HCT116 (cell line): Measurements from ENCODE around the gene DOLPP1. TPM values are rescaled to one million over a fixed set of nuclear protein-coding genes. Genes with fewer than 3 reads are reported as not detected.

ENCODE experiments used
- ATAC-seq: fragments of 200-7000 bp; cut with Tn5 transposase; 2 replicates; pipeline ENCODE4 v1.9.1; 2020; ENCODE audit warnings: mild to moderate bottlenecking, moderate library complexity
- BruUV-seq: library from RNA; stranded (reverse); fragments of 400-500 nt; replicated peaks from 2 replicates; lab custom pipeline; 2021; lab: Mats Ljungman, UMichigan
- CTCF ChIA-PET: fragments of 300-600 bp; sonication (Branson Sonifier 250); formaldehyde crosslinking; loops from one replicate; lab custom pipeline; 2021; ENCODE audit warnings: antibody characterized with exemption; lab: Charles Lee
- POLR2A ChIA-PET: fragments of 300-600, 350-600 bp; sonication (Branson Sonifier 250); formaldehyde crosslinking; loops from one replicate; lab custom pipeline; 2021; ENCODE audit warnings: antibody characterized with exemption; lab: Charles Lee
- RAD21 ChIA-PET, 2 experiments: fragments of 300-600 bp; sonication (Branson Sonifier 250); formaldehyde crosslinking; loops; one replicate each; lab custom pipeline; 2023; ENCODE audit warnings: low total read pairs in 2 of 2; ENCODE audit not compliant: uncharacterized antibody in 2 of 2, unreplicated experiment in 2 of 2, low non-redundant PET in 1 of 2; lab: Charles Lee
- DNase-seq: peaks from one replicate; pipeline ENCODE4 v3.0.0-alpha.2; 2010; ENCODE audit warnings: low read depth, low spot score
- H2AFZ ChIP-seq: fragments of 200-600 bp; shearing (Covaris generic), sonication (generic); 2 replicates; pipeline ENCODE4 v1.6.1; 2017; ENCODE audit warnings: low read depth, mixed run types, mixed read lengths, antibody characterized with exemption, low read length; ENCODE audit not compliant: poor library complexity, severe bottlenecking
- H3K27ac ChIP-seq: 2 replicates; pipeline ENCODE4 v1.5.1; 2012; ENCODE audit warnings: low read depth, low read length
- H3K27me3 ChIP-seq: fragments of 200-600 bp; sonication (generic); 2 replicates; pipeline ENCODE4 v1.6.1; 2016; ENCODE audit warnings: mixed run types, low read length, mixed read lengths; ENCODE audit not compliant: insufficient read depth
- H3K36me3 ChIP-seq, 2 experiments: fragments of 200-500 bp in 1 of 2; fragments of 200-600 bp in 1 of 2; sonication (Bioruptor generic) in 1 of 2; sonication (generic) in 1 of 2; 2 replicates each; pipeline versions ENCODE4 v1.5.1 to v1.6.1; 2014 to 2016; ENCODE audit warnings: low read length in 2 of 2, inconsistent platforms in 1 of 2, mixed read lengths in 1 of 2, mixed run types in 1 of 2; ENCODE audit not compliant: insufficient read depth in 2 of 2, control insufficient read depth in 1 of 2
- H3K4me1 ChIP-seq, 2 experiments: fragments of 200-600 bp in 1 of 2; sonication (generic) in 1 of 2; 2 replicates each; pipeline versions ENCODE4 v1.5.1 to v1.6.1; 2012 to 2017; ENCODE audit warnings: low read length in 2 of 2, inconsistent platforms in 1 of 2, mild to moderate bottlenecking in 1 of 2, mixed read lengths in 1 of 2, mixed run types in 1 of 2, moderate library complexity in 1 of 2; ENCODE audit not compliant: insufficient read depth in 2 of 2, control insufficient read depth in 1 of 2
- H3K4me2 ChIP-seq: fragments of 200-600 bp; sonication (generic); 2 replicates; pipeline ENCODE4 v1.6.1; 2017; ENCODE audit warnings: mixed run types, low read length, mixed read lengths
- H3K4me3 ChIP-seq, 2 experiments: fragments of 200-600 bp in 1 of 2; sonication (generic) in 1 of 2; replicated peaks in 1 of 2; 2 replicates each; pipeline ENCODE4 v1.5.1; 2011 to 2016; ENCODE audit warnings: low read length in 2 of 2, control low read depth in 1 of 2, low read depth in 1 of 2, mild to moderate bottlenecking in 1 of 2, mixed read lengths in 1 of 2, mixed run types in 1 of 2
- H3K79me2 ChIP-seq: fragments of 200-600 bp; sonication (generic); 2 replicates; pipeline ENCODE4 v1.6.1; 2017; ENCODE audit warnings: mild to moderate bottlenecking, mixed run types, low read length, moderate library complexity, mixed read lengths; ENCODE audit not compliant: insufficient read depth
- H3K9ac ChIP-seq: fragments of 200-600 bp; sonication (generic); 2 replicates; pipeline ENCODE4 v1.6.1; 2016; ENCODE audit warnings: low read length, mixed read lengths
- H3K9me2 ChIP-seq: fragments of 200-600 bp; sonication (generic), shearing (Covaris generic); 2 replicates; pipeline ENCODE4 v1.6.1; 2017; ENCODE audit warnings: mixed run types, mild to moderate bottlenecking, moderate library complexity; ENCODE audit not compliant: insufficient read depth
- H3K9me3 ChIP-seq, 2 experiments: fragments of 200-500 bp in 1 of 2; fragments of 200-600 bp in 1 of 2; sonication (Bioruptor generic) in 1 of 2; sonication (generic) in 1 of 2; 2 replicates each; pipeline ENCODE4 v1.6.1; 2014 to 2017; ENCODE audit warnings: low read length in 2 of 2, mixed read lengths in 2 of 2, inconsistent platforms in 1 of 2, low read depth in 1 of 2, mild to moderate bottlenecking in 1 of 2, mixed run types in 1 of 2, moderate library complexity in 1 of 2; ENCODE audit not compliant: control insufficient read depth in 1 of 2, insufficient read depth in 1 of 2
- H4K20me1 ChIP-seq: fragments of 200-600 bp; sonication (generic), shearing (Covaris generic); 2 replicates; pipeline ENCODE4 v1.6.1; 2017; ENCODE audit warnings: mixed run types, mild to moderate bottlenecking, moderate library complexity; ENCODE audit not compliant: insufficient read depth
- CBX3 ChIP-seq: IDR thresholded peaks from 2 replicates; pipeline ENCODE4 v1.6.1; 2012; ENCODE audit warnings: low read depth
- CEBPB ChIP-seq: IDR thresholded peaks from 2 replicates; pipeline ENCODE4 v1.6.1; 2012; ENCODE audit warnings: low read depth
- EGR1 ChIP-seq: IDR thresholded peaks from 2 replicates; pipeline ENCODE4 v1.6.1; 2012; ENCODE audit warnings: low read depth
- ELF1 ChIP-seq: IDR thresholded peaks from 2 replicates; pipeline ENCODE4 v1.6.1; 2012; ENCODE audit warnings: low read depth, borderline replicate concordance
- EZH2phosphoT487 ChIP-seq: fragments of 200-600 bp; IDR thresholded peaks from 2 replicates; pipeline ENCODE4 v1.6.1; 2018; ENCODE audit warnings: antibody characterized with exemption, borderline replicate concordance
- FOSL1 ChIP-seq: IDR thresholded peaks from 2 replicates; pipeline ENCODE4 v1.6.1; 2012; ENCODE audit warnings: low read depth
- JUND ChIP-seq: IDR thresholded peaks from 2 replicates; pipeline ENCODE4 v1.6.1; 2012
- POLR2A ChIP-seq: IDR thresholded peaks from 2 replicates; pipeline ENCODE4 v1.7.0; 2011; ENCODE audit warnings: borderline replicate concordance; ENCODE audit not compliant: insufficient read depth, insufficient read length; ENCODE audit errors: extremely low read depth
- SIN3A ChIP-seq: IDR thresholded peaks from 2 replicates; pipeline ENCODE4 v1.6.1; 2012; ENCODE audit warnings: low read depth
- SP1 ChIP-seq: IDR thresholded peaks from 2 replicates; pipeline ENCODE4 v1.6.1; 2012; ENCODE audit warnings: low read depth
- SRF ChIP-seq: IDR thresholded peaks from 2 replicates; pipeline ENCODE4 v1.6.1; 2012; ENCODE audit warnings: low read depth
- ZFX ChIP-seq: fragments of 450-650 bp; IDR thresholded peaks from 2 replicates; pipeline ENCODE4 v1.6.1; 2017
- ZNF274 ChIP-seq: fragments of 200-500 bp; sonication (Bioruptor generic); IDR thresholded peaks from 2 replicates; pipeline ENCODE4 v1.6.1; 2014; ENCODE audit warnings: mild to moderate bottlenecking, low read depth, low read length, inconsistent platforms
- intact Hi-C: fragments of 100-400 bp; cut with micrococcal nuclease; formaldehyde crosslinking; loops from 2 replicates; pipeline ENCODE4 v1.10.0; 2022
- total RNA-seq: library from RNA; stranded (reverse); gene quantifications from one replicate; pipeline ENCODE4 v1.2.1, GENCODE V29; 2021; ENCODE audit not compliant: unreplicated experiment
- TF ChIP-seq, protein P1 (sequence below), 3 experiments: fragments of 200-600 bp in 1 of 3; sonication (generic) in 1 of 3; IDR thresholded peaks in 2 of 3; conservative IDR thresholded peaks in 1 of 3; 2 replicates each; pipeline ENCODE4 v1.5.1; 2012 to 2017; ENCODE audit warnings: low read depth in 2 of 3, low read length in 2 of 3, antibody characterized with exemption in 1 of 3, borderline replicate concordance in 1 of 3, control low read depth in 1 of 3, mild to moderate bottlenecking in 1 of 3, mixed read lengths in 1 of 3, mixed run types in 1 of 3, moderate library complexity in 1 of 3; ENCODE audit not compliant: insufficient read depth in 1 of 3
- TF ChIP-seq, protein P2 (sequence below): IDR thresholded peaks from 2 replicates; pipeline ENCODE4 v1.6.1; 2012

The DOLPP1 gene
- total RNA-seq, 1 experiment from 2014 or later: 17.4 TPM

DNA sequence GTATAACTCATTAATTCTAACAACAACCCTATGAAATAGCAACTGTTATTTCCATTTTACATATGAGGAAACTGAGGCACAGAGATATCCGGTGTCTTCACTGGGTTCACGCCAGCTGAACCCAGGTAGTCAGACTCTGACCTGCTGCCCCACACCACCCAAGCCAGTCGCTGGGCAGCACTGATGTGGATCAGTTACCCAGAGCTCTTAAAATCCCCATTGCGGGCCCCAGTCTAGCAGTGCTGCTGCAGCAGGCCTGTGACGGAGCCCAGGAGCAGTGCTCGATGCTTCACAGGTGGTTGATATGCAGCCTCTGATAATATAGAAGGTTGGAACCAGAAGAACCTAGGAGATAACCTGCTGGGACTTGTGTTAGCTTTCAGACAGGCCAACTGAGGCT lies 54.6 kb downstream of the DOLPP1 start:
- no peak for DNase-seq
- Histone ChIP-seq H3K79me2 (0 out of 2 replicates have a peak, but pooled peaks cover 4% of the 10 kb centered on the region), H4K20me1 (no peaks in the 10 kb centered on the region), H3K27me3 (no peaks in the 10 kb centered on the region), H2AFZ (no peak overlapping the region), H3K9ac (no peak overlapping the region), H3K4me2 (no peak overlapping the region), H3K9me2 (no peaks in the 10 kb centered on the region)
- ATAC-seq: no peak
- POLR2A ChIA-PET: interaction anchor here (1.2 kb wide), 1 partner anchor 43 kb away, joined by 3 read pairs; the partner anchor contains the start of gene IER5L
- no TSS peak for BruUV-seq
- TF ChIP-seq CBX3 (no peak), EGR1 (no peak), SIN3A (no peak), FOSL1 (no peak)
- TF ChIP-seq, protein P1, sequence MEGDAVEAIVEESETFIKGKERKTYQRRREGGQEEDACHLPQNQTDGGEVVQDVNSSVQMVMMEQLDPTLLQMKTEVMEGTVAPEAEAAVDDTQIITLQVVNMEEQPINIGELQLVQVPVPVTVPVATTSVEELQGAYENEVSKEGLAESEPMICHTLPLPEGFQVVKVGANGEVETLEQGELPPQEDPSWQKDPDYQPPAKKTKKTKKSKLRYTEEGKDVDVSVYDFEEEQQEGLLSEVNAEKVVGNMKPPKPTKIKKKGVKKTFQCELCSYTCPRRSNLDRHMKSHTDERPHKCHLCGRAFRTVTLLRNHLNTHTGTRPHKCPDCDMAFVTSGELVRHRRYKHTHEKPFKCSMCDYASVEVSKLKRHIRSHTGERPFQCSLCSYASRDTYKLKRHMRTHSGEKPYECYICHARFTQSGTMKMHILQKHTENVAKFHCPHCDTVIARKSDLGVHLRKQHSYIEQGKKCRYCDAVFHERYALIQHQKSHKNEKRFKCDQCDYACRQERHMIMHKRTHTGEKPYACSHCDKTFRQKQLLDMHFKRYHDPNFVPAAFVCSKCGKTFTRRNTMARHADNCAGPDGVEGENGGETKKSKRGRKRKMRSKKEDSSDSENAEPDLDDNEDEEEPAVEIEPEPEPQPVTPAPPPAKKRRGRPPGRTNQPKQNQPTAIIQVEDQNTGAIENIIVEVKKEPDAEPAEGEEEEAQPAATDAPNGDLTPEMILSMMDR (IDR thresholded peaks at IDR 0.05 in 2 of 3, conservative IDR thresholded peaks at IDR 0.05 in 1 of 3; ENCODE audit: borderline replicate concordance in 1 of 3, insufficient read depth in 1 of 3, low read depth in 2 of 3, low read length in 2 of 3): no peak
- TF ChIP-seq, all 23 proteins: peak for 0
- Histone ChIP-seq H3K4me3 (no peak overlapping the region), H3K27ac (no peak overlapping the region), H3K36me3 (peaks cover 4 to 13% of the 10 kb centered on the region in 2 experiments; a peak in 2 of 4 replicates), H3K4me1 (peaks cover 20 to 50% of the 10 kb centered on the region in 2 experiments), H3K9me3 (no peaks in the 10 kb centered on the region)
- ChIA-PET RAD21 (interaction anchor here in 1 of 2 experiments (0.6 kb wide), 1 partner anchor 450 kb away, joined by 4 read pairs; no protein-coding TSS in a partner anchor), CTCF (interaction anchor here (6.0 kb wide), 1 partner anchor 489 kb away, joined by 77 read pairs; the partner anchor contains the start of gene NTMT1)
- intact Hi-C loops: loop anchor here (5.0 kb wide), 1 partner anchor 432 kb away; no protein-coding TSS in a partner anchor

DNA sequence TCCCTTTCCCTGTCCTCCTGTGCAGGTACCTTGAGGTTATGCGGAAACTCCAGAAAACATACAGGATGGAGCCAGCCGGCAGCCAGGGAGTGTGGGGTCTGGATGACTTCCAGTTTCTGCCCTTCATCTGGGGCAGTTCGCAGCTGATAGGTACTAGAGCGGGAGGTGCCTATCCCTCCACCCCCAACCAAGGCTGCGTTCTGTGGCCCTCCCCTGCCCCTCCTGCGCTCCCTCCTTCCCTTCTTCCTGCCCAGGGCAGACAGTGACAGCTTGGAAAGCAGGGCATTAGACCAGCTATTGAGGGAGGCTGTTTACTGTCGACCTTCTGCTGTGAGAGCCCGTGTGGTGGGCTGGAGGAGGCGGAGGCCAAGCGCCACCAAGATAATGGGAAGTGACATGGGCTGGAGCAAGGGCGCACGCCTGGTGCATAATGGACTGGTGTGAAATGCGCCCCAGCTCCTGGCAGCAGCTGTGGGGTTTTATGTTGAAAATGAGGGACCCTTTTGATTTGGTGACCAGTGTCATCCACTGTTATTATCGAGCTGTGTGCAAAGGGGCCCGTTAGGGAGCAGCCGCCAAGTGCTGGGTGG lies 55.6 kb downstream of the DOLPP1 start:
- Histone ChIP-seq H3K27ac (no peak overlapping the region), H2AFZ (no peak overlapping the region), H3K36me3 (peaks cover 4 to 8% of the 10 kb centered on the region in 2 experiments; a peak in 2 of 4 replicates), H3K79me2 (peaks cover 12% of the 10 kb centered on the region), H3K4me2 (no peak overlapping the region), H3K4me1 (peaks cover 28 to 59% of the 10 kb centered on the region in 2 experiments), H4K20me1 (no peaks in the 10 kb centered on the region), H3K9me2 (no peaks in the 10 kb centered on the region), H3K4me3 (no peak overlapping the region), H3K9me3 (no peaks in the 10 kb centered on the region), H3K9ac (0 out of 2 replicates have a peak overlapping the region, but pooled peaks have one; percentile 4), H3K27me3 (no peaks in the 10 kb centered on the region)
- ATAC-seq: no peak
- no TSS peak for BruUV-seq
- DNase-seq: no peak
- ChIA-PET POLR2A (interaction anchor here (0.5 to 1.6 kb wide), 2 partner anchors 38 to 472 kb away, joined by 3 to 4 read pairs; no protein-coding TSS in a partner anchor), CTCF (interaction anchor here (1.0 to 6.0 kb wide), 3 partner anchors 481 to 640 kb away, joined by 3 to 77 read pairs (median 3); partner anchors contain the start of gene NTMT1), RAD21 (no interaction called here)
- intact Hi-C loops: loop anchor here (5.0 kb wide), 1 partner anchor 431 kb away; no protein-coding TSS in a partner anchor
- no peak for TF ChIP-seq EZH2phosphoT487
- no peak for TF ChIP-seq SRF
- no peak for TF ChIP-seq SP1
- no peak for TF ChIP-seq ELF1
- TF ChIP-seq SIN3A: no peak
- TF ChIP-seq, protein P1 (IDR thresholded peaks at IDR 0.05 in 2 of 3, conservative IDR thresholded peaks at IDR 0.05 in 1 of 3; ENCODE audit: borderline replicate concordance in 1 of 3, insufficient read depth in 1 of 3, low read depth in 2 of 3, low read length in 2 of 3): no peak
- TF ChIP-seq EGR1: no peak
- TF ChIP-seq JUND: no peak
- TF ChIP-seq FOSL1: no peak
- no peak for TF ChIP-seq POLR2A
- TF ChIP-seq ZFX: no peak
- no peak for TF ChIP-seq CEBPB
- no peak for TF ChIP-seq ZNF274
- TF ChIP-seq, protein P2, sequence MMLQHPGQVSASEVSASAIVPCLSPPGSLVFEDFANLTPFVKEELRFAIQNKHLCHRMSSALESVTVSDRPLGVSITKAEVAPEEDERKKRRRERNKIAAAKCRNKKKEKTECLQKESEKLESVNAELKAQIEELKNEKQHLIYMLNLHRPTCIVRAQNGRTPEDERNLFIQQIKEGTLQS: no peak
